ENCODE results near the gene SCUBE1. TPM values are rescaled to one million over a fixed set of nuclear protein-coding genes. Genes with fewer than 3 reads are reported as not detected.

Gene SCUBE1
- total and polyA plus RNA-seq, 4 donors, result 0.88 to 18.7 (median 3.5) TPM

DNA sequence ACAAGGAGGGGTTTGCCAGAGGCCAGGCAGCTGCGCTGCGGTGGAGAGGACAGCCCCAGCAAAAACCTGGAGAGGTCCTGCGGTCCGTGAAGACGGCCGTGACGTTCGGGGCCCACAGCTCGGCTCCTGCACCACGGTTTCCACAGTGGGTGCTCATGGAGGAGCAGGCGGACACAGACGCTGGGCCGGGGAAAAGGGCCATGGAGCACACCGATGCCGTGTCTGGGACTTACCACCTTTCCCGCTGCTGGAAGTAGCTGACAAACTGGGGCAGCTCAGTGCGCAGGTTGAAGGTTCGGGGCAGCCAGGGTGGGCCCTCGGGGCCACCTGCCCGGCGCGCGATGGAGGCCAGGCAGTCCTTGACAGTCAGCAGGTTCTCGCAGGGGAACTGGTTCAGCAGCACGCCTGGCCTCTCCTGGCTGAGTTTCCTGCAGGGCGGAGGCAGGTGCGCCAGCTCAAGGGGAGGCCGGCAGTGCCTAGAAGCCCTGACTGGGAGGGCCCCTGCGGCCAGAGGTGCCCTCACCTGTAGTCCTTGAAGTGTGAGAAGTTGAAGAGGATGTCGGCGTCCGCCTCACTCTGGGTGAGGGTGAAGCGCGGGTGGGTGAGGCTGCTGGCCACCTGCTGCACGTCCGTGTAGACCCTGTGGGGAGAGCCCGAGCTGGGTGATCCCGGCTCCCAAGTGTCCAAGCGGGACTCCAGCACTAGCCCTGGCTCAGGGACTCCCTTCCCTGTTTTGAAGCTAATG is 169.0 kb downstream of the SCUBE1 start:
- intact Hi-C loops (cut with DNase I), result no loop called here
- ATAC-seq (ENCODE audit: low FRiP score) (no peak), DNase-seq (peak; percentile 34 to 72)
- H3K27ac ChIP-seq (ENCODE audit: low read depth in 1 of 2, low read length in 2 of 2), result no peak overlapping the region
- no peaks in the 10 kb centered on the region for H3K27me3 ChIP-seq (ENCODE audit: control insufficient read depth in 1 of 2, insufficient read depth in 2 of 2, low read length in 1 of 2)
- peaks cover 0 to 6% of the 10 kb centered on the region in 2 donors for H3K36me3 ChIP-seq (ENCODE audit: control insufficient read depth in 1 of 2, insufficient read depth in 2 of 2, low read length in 1 of 2)
- no peaks in the 10 kb centered on the region for H3K4me1 ChIP-seq (ENCODE audit: control insufficient read depth in 1 of 2, insufficient read depth in 2 of 2, low read length in 2 of 2)
- H3K9me3 ChIP-seq (ENCODE audit: control insufficient read depth, low read length), result no peaks in the 10 kb centered on the region
- WGBS, 2 donors, result 95 to 96% methylated on average over 38 to 39 of the region's 39 CpGs
- H3K4me3 ChIP-seq (ENCODE audit: low read length in 2 of 2), result no peak overlapping the region

DNA sequence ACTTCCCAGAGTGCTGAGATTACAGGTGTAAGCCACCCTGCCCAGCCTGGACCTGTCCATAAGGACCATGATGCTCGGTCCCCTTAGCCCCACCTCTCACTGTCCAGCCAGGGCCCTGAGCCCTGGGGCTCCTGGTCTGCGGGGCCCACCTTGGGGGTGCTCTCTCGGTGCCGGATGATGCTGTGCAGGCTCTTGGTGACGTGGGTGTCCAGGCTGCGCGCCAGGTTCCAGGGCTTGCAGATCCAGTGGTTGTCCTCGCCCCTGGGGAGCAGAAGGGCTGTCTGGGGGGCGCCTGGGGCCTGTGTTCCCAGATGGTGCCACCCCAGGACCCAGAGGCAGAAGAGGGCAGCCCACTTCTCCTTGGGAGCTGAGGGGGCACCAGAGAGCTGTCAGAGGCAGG is 169.6 kb downstream of the SCUBE1 start:
- 94 to 97% methylated on average over 9 of the region's 9 CpGs for WGBS, 2 donors
- peak; percentile 32 to 63 for DNase-seq
- H3K9me3 ChIP-seq (ENCODE audit: control insufficient read depth, low read length), result no peaks in the 10 kb centered on the region
- ATAC-seq (ENCODE audit: low FRiP score), result no peak
- no peak overlapping the region for H3K4me3 ChIP-seq (ENCODE audit: low read length in 2 of 2)
- no peaks in the 10 kb centered on the region for H3K27me3 ChIP-seq (ENCODE audit: control insufficient read depth in 1 of 2, insufficient read depth in 2 of 2, low read length in 1 of 2)
- H3K36me3 ChIP-seq (ENCODE audit: control insufficient read depth in 1 of 2, insufficient read depth in 2 of 2, low read length in 1 of 2), result peaks cover 0 to 6% of the 10 kb centered on the region in 2 donors
- H3K4me1 ChIP-seq (ENCODE audit: control insufficient read depth in 1 of 2, insufficient read depth in 2 of 2, low read length in 2 of 2), result no peaks in the 10 kb centered on the region
- intact Hi-C loops (cut with DNase I), result no loop called here
- no peak overlapping the region for H3K27ac ChIP-seq (ENCODE audit: low read depth in 1 of 2, low read length in 2 of 2)

DNA sequence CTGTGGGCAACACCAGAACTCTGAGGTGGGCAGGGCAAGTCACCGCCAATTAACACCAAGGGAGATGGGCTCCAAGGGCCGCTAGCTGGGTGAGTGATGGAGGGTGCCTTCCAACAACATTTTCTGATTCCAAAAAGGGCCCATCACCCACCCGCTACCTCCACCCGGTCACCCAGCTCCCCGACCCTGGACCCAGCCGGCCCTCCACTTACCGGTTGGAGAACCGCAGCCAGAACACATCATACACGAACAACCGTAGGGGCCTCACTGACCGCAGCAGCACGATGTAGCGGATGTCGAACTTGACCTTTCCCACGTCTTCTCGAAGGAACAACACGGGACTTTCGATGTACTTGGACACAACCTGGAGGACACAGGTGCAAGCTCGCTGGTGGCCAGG is 171.0 kb downstream of the SCUBE1 start:
- Histone ChIP-seq H3K4me1 (ENCODE audit: control insufficient read depth in 1 of 2, insufficient read depth in 2 of 2, low read length in 2 of 2) (no peaks in the 10 kb centered on the region), H3K36me3 (ENCODE audit: control insufficient read depth in 1 of 2, insufficient read depth in 2 of 2, low read length in 1 of 2) (peaks cover 0 to 6% of the 10 kb centered on the region in 2 donors), H3K9me3 (ENCODE audit: control insufficient read depth, low read length) (no peaks in the 10 kb centered on the region), H3K4me3 (ENCODE audit: low read length in 2 of 2) (no peak overlapping the region), H3K27ac (ENCODE audit: low read depth in 1 of 2, low read length in 2 of 2) (no peak overlapping the region), H3K27me3 (ENCODE audit: control insufficient read depth in 1 of 2, insufficient read depth in 2 of 2, low read length in 1 of 2) (no peaks in the 10 kb centered on the region)
- intact Hi-C loops (cut with DNase I), result no loop called here
- DNase-seq, result peak in 1 of 2 donors; percentile 52
- ATAC-seq (ENCODE audit: low FRiP score), result no peak
- WGBS, 2 donors, result 95 to 96% methylated on average over 19 of the region's 19 CpGs

DNA sequence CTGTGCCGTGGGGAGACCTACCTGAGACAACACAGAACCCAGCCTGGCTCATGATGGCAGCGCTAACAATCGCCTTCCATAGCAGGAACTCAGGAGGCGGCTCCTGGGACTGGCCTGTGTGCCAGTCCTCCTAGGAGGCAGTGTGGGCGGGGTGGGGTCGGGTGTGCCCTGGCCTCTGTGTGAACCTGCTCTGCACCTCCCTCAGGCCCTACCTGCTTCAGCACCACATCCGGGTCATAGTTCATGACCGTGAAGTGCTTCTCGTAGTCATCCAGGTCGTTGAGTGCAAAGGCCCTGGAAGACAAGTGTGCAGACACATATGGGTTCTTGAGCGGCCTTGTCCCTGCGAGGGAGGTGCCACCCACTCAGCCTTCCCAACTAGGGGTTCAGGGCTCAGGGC is 171.6 kb downstream of the SCUBE1 start:
- Histone ChIP-seq H3K4me1 (ENCODE audit: control insufficient read depth in 1 of 2, insufficient read depth in 2 of 2, low read length in 2 of 2) (no peaks in the 10 kb centered on the region), H3K36me3 (ENCODE audit: control insufficient read depth in 1 of 2, insufficient read depth in 2 of 2, low read length in 1 of 2) (peaks cover 0 to 6% of the 10 kb centered on the region in 2 donors), H3K9me3 (ENCODE audit: control insufficient read depth, low read length) (no peaks in the 10 kb centered on the region), H3K4me3 (ENCODE audit: low read length in 2 of 2) (no peak overlapping the region), H3K27ac (ENCODE audit: low read depth in 1 of 2, low read length in 2 of 2) (no peak overlapping the region), H3K27me3 (ENCODE audit: control insufficient read depth in 1 of 2, insufficient read depth in 2 of 2, low read length in 1 of 2) (no peaks in the 10 kb centered on the region)
- ATAC-seq (ENCODE audit: low FRiP score), result no peak
- DNase-seq, result peak in 1 of 2 donors; percentile 44
- WGBS, 2 donors, result 90 to 92% methylated on average over 12 of the region's 12 CpGs
- intact Hi-C loops (cut with DNase I), result no loop called here

DNA sequence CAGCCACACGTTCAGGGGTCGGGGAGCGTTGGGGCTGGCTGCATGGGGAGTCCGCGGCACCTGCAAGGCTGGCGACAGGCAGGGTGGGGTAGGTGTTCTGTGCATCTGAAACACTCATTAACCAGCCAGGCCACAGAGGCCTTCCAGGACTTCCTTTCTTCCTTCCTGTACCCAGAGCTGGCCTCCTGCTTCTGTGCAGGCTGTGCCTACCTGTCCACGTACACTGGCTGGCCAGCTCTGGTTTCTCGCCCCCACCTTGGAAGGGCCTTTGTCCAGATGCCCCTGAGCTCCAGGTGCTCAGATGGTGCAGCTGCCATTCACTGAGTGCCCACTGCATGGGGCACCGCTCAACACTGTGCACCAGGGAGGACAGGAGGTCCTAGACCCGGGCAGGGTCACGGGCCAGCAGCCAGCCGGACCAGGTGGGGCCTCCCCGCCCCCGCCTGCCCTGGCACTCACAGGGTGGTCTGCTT is 172.1 kb downstream of the SCUBE1 start:
- DNase-seq, result peak; percentile 32 to 44
- no peaks in the 10 kb centered on the region for H3K4me1 ChIP-seq (ENCODE audit: control insufficient read depth in 1 of 2, insufficient read depth in 2 of 2, low read length in 2 of 2)
- H3K27me3 ChIP-seq (ENCODE audit: control insufficient read depth in 1 of 2, insufficient read depth in 2 of 2, low read length in 1 of 2), result no peaks in the 10 kb centered on the region
- H3K9me3 ChIP-seq (ENCODE audit: control insufficient read depth, low read length), result no peaks in the 10 kb centered on the region
- H3K36me3 ChIP-seq (ENCODE audit: control insufficient read depth in 1 of 2, insufficient read depth in 2 of 2, low read length in 1 of 2), result peaks cover 0 to 6% of the 10 kb centered on the region in 2 donors
- H3K4me3 ChIP-seq (ENCODE audit: low read length in 2 of 2), result no peak overlapping the region
- WGBS, 2 donors, result 90 to 97% methylated on average over 14 of the region's 14 CpGs
- intact Hi-C loops (cut with DNase I), result no loop called here
- H3K27ac ChIP-seq (ENCODE audit: low read depth in 1 of 2, low read length in 2 of 2), result no peak overlapping the region
- ATAC-seq (ENCODE audit: low FRiP score), result no peak

DNA sequence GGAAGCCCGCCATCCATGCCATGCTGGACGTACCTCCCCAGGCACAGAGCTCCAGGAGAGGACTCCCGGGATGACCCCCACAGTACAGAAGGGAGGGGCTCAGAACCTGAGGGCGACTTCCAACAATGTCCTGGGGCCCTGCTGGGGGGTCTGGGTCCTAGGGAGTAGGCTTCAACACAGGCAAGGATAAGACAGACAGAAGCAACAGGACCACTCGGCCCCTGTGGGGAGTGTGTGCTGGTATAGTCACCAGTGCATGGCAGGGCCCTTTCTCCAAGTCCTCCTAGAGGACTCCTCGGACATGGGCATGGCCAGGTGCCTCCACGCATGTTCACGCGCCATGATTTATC is 173.1 kb downstream of the SCUBE1 start:
- WGBS, 2 donors, result 89 to 90% methylated on average over 9 of the region's 9 CpGs
- DNase-seq (peak in 1 of 2 donors; percentile 38), ATAC-seq (ENCODE audit: low FRiP score) (no peak)
- Histone ChIP-seq H3K4me1 (ENCODE audit: control insufficient read depth in 1 of 2, insufficient read depth in 2 of 2, low read length in 2 of 2) (no peaks in the 10 kb centered on the region), H3K9me3 (ENCODE audit: control insufficient read depth, low read length) (no peaks in the 10 kb centered on the region), H3K27ac (ENCODE audit: low read depth in 1 of 2, low read length in 2 of 2) (no peak overlapping the region), H3K27me3 (ENCODE audit: control insufficient read depth in 1 of 2, insufficient read depth in 2 of 2, low read length in 1 of 2) (no peaks in the 10 kb centered on the region), H3K36me3 (ENCODE audit: control insufficient read depth in 1 of 2, insufficient read depth in 2 of 2, low read length in 1 of 2) (peaks cover 0 to 6% of the 10 kb centered on the region in 2 donors), H3K4me3 (ENCODE audit: low read length in 2 of 2) (no peak overlapping the region)
- intact Hi-C loops (cut with DNase I), result no loop called here

DNA sequence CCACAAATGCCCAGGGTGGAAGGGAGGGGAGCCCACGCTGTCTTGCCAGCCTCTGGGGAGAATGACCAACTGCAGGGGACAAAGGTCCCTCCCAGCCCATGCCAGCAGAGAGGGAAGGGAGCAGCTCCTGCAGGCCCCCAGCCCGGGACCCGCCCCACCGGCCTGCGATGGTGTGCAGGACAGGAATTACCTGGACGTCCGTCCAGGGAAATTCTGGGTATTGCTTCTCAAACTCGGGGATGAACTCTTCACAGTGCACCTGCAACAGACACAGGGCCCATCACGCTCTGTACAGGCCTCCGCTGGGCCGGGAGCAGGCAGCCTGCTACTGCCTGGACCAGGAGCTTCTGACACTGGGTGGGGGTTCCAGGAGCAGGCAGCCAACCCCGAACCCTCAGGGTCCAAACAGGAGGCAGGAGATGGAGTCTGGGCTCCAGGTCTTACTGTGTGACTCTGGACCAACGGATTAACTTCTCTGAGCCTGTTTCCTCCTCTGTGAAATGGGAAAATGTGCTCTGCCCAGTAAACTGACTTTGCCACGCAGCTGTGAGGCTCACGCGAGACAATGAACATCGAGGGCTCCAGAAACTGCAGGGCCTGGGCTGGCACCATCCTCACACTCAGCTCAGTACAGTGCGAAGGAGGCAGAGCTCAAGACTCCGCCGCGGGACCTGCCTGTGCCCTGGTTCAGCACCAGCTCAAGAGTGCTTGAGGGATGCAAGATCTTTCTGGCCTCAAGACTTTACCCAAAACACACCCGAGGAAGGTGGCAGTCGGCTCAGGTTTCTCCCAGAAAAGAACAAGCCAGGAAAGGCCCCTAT is 173.7 kb downstream of the SCUBE1 start:
- 92 to 94% methylated on average over 23 of the region's 23 CpGs for WGBS, 2 donors
- no peak overlapping the region for H3K4me3 ChIP-seq (ENCODE audit: low read length in 2 of 2)
- intact Hi-C loops (cut with DNase I), result no loop called here
- H3K4me1 ChIP-seq (ENCODE audit: control insufficient read depth in 1 of 2, insufficient read depth in 2 of 2, low read length in 2 of 2), result no peaks in the 10 kb centered on the region
- DNase-seq (no peak), ATAC-seq (ENCODE audit: low FRiP score) (no peak)
- H3K27ac ChIP-seq (ENCODE audit: low read depth in 1 of 2, low read length in 2 of 2), result no peak overlapping the region
- H3K36me3 ChIP-seq (ENCODE audit: control insufficient read depth in 1 of 2, insufficient read depth in 2 of 2, low read length in 1 of 2), result peaks cover 0 to 6% of the 10 kb centered on the region in 2 donors
- H3K27me3 ChIP-seq (ENCODE audit: control insufficient read depth in 1 of 2, insufficient read depth in 2 of 2, low read length in 1 of 2), result no peaks in the 10 kb centered on the region
- no peaks in the 10 kb centered on the region for H3K9me3 ChIP-seq (ENCODE audit: control insufficient read depth, low read length)

DNA sequence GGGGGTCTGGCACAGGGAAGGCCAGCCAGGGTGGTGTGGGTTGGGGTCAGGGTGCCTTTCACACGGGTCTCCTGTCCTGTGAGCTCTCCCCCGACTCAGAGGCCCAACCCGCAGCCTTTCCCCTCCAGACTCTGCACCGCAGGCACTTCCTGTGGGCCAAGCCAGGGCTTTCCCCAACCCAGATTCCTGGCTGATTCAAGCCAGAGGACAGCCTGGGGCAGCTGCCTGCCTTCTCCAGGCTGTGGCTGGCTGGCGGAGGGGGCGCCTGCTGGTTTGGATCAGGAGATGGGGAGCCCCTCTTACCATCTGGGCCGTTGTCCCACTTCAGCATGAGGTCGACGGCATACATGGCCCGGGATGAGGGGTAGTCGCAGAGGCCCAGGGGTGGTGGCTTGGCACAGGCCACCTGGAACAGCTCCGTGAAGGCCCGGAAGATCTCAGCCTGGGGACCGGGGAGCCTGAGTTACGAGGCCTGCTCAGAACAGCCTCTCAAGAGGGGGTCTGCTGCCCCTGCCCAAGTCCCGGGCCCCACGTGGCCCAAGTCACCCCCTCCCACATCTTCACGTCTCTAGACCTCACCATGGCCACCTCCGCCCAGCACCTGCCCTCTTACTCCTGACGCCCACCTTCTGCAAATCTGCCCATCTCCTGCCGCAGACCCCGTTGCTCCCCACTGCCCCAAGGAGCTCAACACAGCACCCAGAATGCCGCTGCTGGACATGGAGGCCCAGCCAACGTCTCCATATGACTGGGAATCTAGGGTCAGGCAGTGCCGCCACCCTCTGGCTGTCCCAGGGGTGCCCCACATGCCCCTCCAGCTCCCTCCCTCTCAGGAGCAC is 174.5 kb downstream of the SCUBE1 start:
- 76 to 82% methylated on average over 25 of the region's 25 CpGs for WGBS, 2 donors
- Histone ChIP-seq H3K36me3 (ENCODE audit: control insufficient read depth in 1 of 2, insufficient read depth in 2 of 2, low read length in 1 of 2) (peaks cover 0 to 2% of the 10 kb centered on the region in 2 donors), H3K27me3 (ENCODE audit: control insufficient read depth in 1 of 2, insufficient read depth in 2 of 2, low read length in 1 of 2) (no peaks in the 10 kb centered on the region), H3K4me3 (ENCODE audit: low read length in 2 of 2) (no peak overlapping the region), H3K9me3 (ENCODE audit: control insufficient read depth, low read length) (no peaks in the 10 kb centered on the region), H3K4me1 (ENCODE audit: control insufficient read depth in 1 of 2, insufficient read depth in 2 of 2, low read length in 2 of 2) (no peaks in the 10 kb centered on the region), H3K27ac (ENCODE audit: low read depth in 1 of 2, low read length in 2 of 2) (no peak overlapping the region)
- intact Hi-C loops (cut with DNase I), result no loop called here
- ATAC-seq (ENCODE audit: low FRiP score) (no peak), DNase-seq (peak in 1 of 2 donors; percentile 65)

Measured in aorta (tissue), 5 donors.